Measurements from ENCODE around the gene NAV3.

NAV3 gene

GRCh38 chr12:77841521-77841920, 10.8 kb downstream of the NAV3 start:
- no peak overlapping the region for H3K4me3 ChIP-seq (replicated peaks; ENCODE audit: low read depth, low read length)
- TF ChIP-seq CTCF (IDR thresholded peaks at IDR 0.05; ENCODE audit: low read depth, low read length, missing control alignments): no peak
- DNase-seq (ENCODE audit: extremely low read depth, low read depth): no peak

GRCh38 chr12:77842430-77842829, 11.7 kb downstream of the NAV3 start:
- H3K4me3 ChIP-seq (replicated peaks; ENCODE audit: low read depth, low read length): no peak overlapping the region
- DNase-seq (ENCODE audit: extremely low read depth, low read depth): no peak
- TF ChIP-seq CTCF (IDR thresholded peaks at IDR 0.05; ENCODE audit: low read depth, low read length, missing control alignments): no peak

- TF ChIP-seq CTCF (IDR thresholded peaks at IDR 0.05; ENCODE audit: low read depth, low read length, missing control alignments): no peak
- DNase-seq (ENCODE audit: extremely low read depth, low read depth): peak; percentile 22
- H3K4me3 ChIP-seq (replicated peaks; ENCODE audit: low read depth, low read length): no peak overlapping the region
These were observed 15.1 kb downstream of the NAV3 start for GRCh38 chr12:77845831-77846230.

GRCh38 chr12:77847060-77847541, 16.4 kb downstream of the NAV3 start:
- H3K4me3 ChIP-seq (replicated peaks; ENCODE audit: low read depth, low read length): no peak overlapping the region
- no peak for DNase-seq (ENCODE audit: extremely low read depth, low read depth)
- no peak for TF ChIP-seq CTCF (IDR thresholded peaks at IDR 0.05; ENCODE audit: low read depth, low read length, missing control alignments)

GRCh38 chr12:77847680-77848431, 17.2 kb downstream of the NAV3 start:
- no peak overlapping the region for H3K4me3 ChIP-seq (replicated peaks; ENCODE audit: low read depth, low read length)
- peak; percentile 66 for DNase-seq (ENCODE audit: extremely low read depth, low read depth)
- no peak for TF ChIP-seq CTCF (IDR thresholded peaks at IDR 0.05; ENCODE audit: low read depth, low read length, missing control alignments)

- H3K4me3 ChIP-seq (replicated peaks; ENCODE audit: low read depth, low read length): no peak overlapping the region
- TF ChIP-seq CTCF (IDR thresholded peaks at IDR 0.05; ENCODE audit: low read depth, low read length, missing control alignments): no peak
- no peak for DNase-seq (ENCODE audit: extremely low read depth, low read depth)
These were observed 19.4 kb downstream of the NAV3 start for GRCh38 chr12:77850129-77850528.
